T-helper 1 cell treated with Interleukin-12 subunit alpha and Interleukin-12 subunit beta and Interleukin-4 antibody, amounts not matched to agents 30 ng/mL and 1 ng/mL, for 36 hours (primary cell): ENCODE measurements around the gene RALGPS1. TPM values are rescaled to one million over a fixed set of nuclear protein-coding genes. Genes with fewer than 3 reads are reported as not detected.

ENCODE experiments used
- intact Hi-C: fragments of 100-400 bp; cut with micrococcal nuclease; formaldehyde crosslinking; loops from one replicate; pipeline ENCODE4 v1.15.1; 2024
- total RNA-seq: library from RNA; stranded (reverse); gene quantifications from 2 replicates; pipeline ENCODE4 v1.2.3, GENCODE V29; 2022

Gene RALGPS1
- total RNA-seq, 1 donor from 2014 or later: 3.8 TPM

GRCh38 chr9:127214421-127215267, 300.1 kb downstream of the RALGPS1 start:
- intact Hi-C loops: loop anchor here (1.0 kb wide), 6 partner anchors 182 to 707 kb away; partner anchors contain the start of genes LRSAM1 and RPL12

GRCh38 chr9:127215268-127216209, 301.0 kb downstream of the RALGPS1 start:
- intact Hi-C loops: no loop called here

- intact Hi-C loops: no loop called here
Measured at GRCh38 chr9:127216210-127216887, 301.8 kb downstream of the RALGPS1 start.

- intact Hi-C loops: no loop called here
Measured at GRCh38 chr9:127216888-127217217, 302.3 kb downstream of the RALGPS1 start.

GRCh38 chr9:127218818-127219217, 304.2 kb downstream of the RALGPS1 start:
- intact Hi-C loops: no loop called here

GRCh38 chr9:127219520-127219919, 304.9 kb downstream of the RALGPS1 start:
- intact Hi-C loops: no loop called here

- intact Hi-C loops: loop anchor here (5.0 to 10.0 kb wide), 3 partner anchors 496 to 846 kb away; partner anchors contain the start of genes NAIF1, PTRH1, SLC25A25 and TTC16
Measured at GRCh38 chr9:127221695-127222094, 307.1 kb downstream of the RALGPS1 start.

- intact Hi-C loops: loop anchor here (5.0 to 10.0 kb wide), 3 partner anchors 495 to 845 kb away; partner anchors contain the start of genes NAIF1, PTRH1, SLC25A25 and TTC16
Measured at GRCh38 chr9:127222388-127223095, 308.0 kb downstream of the RALGPS1 start.

- intact Hi-C loops: loop anchor here (5.0 to 10.0 kb wide), 3 partner anchors 494 to 844 kb away; partner anchors contain the start of genes NAIF1, PTRH1, SLC25A25 and TTC16
Measured at GRCh38 chr9:127223266-127223665, 308.7 kb downstream of the RALGPS1 start.

- intact Hi-C loops: loop anchor here (1.0 to 10.0 kb wide), 10 partner anchors 22 to 844 kb away; partner anchors contain the start of genes NAIF1, PTRH1, RALGPS1 and SLC25A25
Measured at GRCh38 chr9:127223810-127224177, 309.2 kb downstream of the RALGPS1 start.

GRCh38 chr9:127224178-127224882, 309.7 kb downstream of the RALGPS1 start:
- intact Hi-C loops: loop anchor here (1.0 to 10.0 kb wide), 10 partner anchors 21 to 843 kb away; partner anchors contain the start of genes NAIF1, PTRH1, RALGPS1 and SLC25A25

GRCh38 chr9:127224883-127225739, 310.5 kb downstream of the RALGPS1 start:
- intact Hi-C loops: loop anchor here (1.0 to 10.0 kb wide), 12 partner anchors 20 to 842 kb away; partner anchors contain the start of genes LRSAM1, NAIF1, PTRH1 and RALGPS1

- intact Hi-C loops: loop anchor here (1.0 to 10.0 kb wide), 5 partner anchors 163 to 691 kb away; partner anchors contain the start of genes LRSAM1, RPL12 and ST6GALNAC4
Measured at GRCh38 chr9:127225801-127226625, 311.4 kb downstream of the RALGPS1 start.

GRCh38 chr9:127229691-127230417, 315.3 kb downstream of the RALGPS1 start:
- intact Hi-C loops: loop anchor here (10.0 kb wide), 1 partner anchor 505 kb away; no protein-coding TSS in a partner anchor

GRCh38 chr9:127231666-127232065, 317.1 kb downstream of the RALGPS1 start:
- intact Hi-C loops: no loop called here

- intact Hi-C loops: no loop called here
Measured at GRCh38 chr9:127232833-127233549, 318.4 kb downstream of the RALGPS1 start.
